Glomerular visceral epithelial cell (primary cell): ENCODE results near the gene GPR137C.
"Not testable (repeated sequence)": the region's sequence is repeated elsewhere in the genome, so short reads cannot be mapped to it uniquely, and the experiment has no call there.

Experiments
- DNase-seq: peaks from one replicate; pipeline ENCODE4 v3.0.0-alpha.2; 2016; ENCODE audit errors: extremely low spot score

Gene GPR137C

GRCh38 chr14:52563120-52563519 lies 10.5 kb downstream of the GPR137C start:
- peak; percentile 51 for DNase-seq

- DNase-seq: not testable (repeated sequence)
These were observed 15.8 kb downstream of the GPR137C start for GRCh38 chr14:52568454-52568853.

- DNase-seq: no peak
These were observed 23.2 kb downstream of the GPR137C start for GRCh38 chr14:52575858-52576257.

- no peak for DNase-seq
These were observed 30.9 kb downstream of the GPR137C start for GRCh38 chr14:52583544-52583943.

- no peak for DNase-seq
These were observed 37.0 kb downstream of the GPR137C start for GRCh38 chr14:52589646-52590045.

- DNase-seq: no peak
These were observed 37.7 kb downstream of the GPR137C start for GRCh38 chr14:52590318-52590717.

GRCh38 chr14:52596320-52596719 lies 43.7 kb downstream of the GPR137C start:
- DNase-seq: no peak

GRCh38 chr14:52596861-52597260 lies 44.2 kb downstream of the GPR137C start:
- DNase-seq: peak; percentile 17

- no peak for DNase-seq
These were observed 45.9 kb downstream of the GPR137C start for GRCh38 chr14:52598568-52598967.

- DNase-seq: no peak
These were observed 47.3 kb downstream of the GPR137C start for GRCh38 chr14:52599974-52600373.

- no peak for DNase-seq
These were observed 49.5 kb downstream of the GPR137C start for GRCh38 chr14:52602131-52602530.

GRCh38 chr14:52607061-52607460 lies 54.4 kb downstream of the GPR137C start:
- no peak for DNase-seq

- no peak for DNase-seq
These were observed 56.9 kb downstream of the GPR137C start for GRCh38 chr14:52609445-52610044.

GRCh38 chr14:52610187-52610586 lies 57.6 kb downstream of the GPR137C start:
- no peak for DNase-seq

- no peak for DNase-seq
These were observed 66.0 kb downstream of the GPR137C start for GRCh38 chr14:52618602-52619001.

- DNase-seq: no peak
These were observed 67.1 kb downstream of the GPR137C start for GRCh38 chr14:52619687-52620086.

- no peak for DNase-seq
These were observed 87.5 kb downstream of the GPR137C start for GRCh38 chr14:52640137-52640536.

- no peak for DNase-seq
These were observed 89.1 kb downstream of the GPR137C start for GRCh38 chr14:52641745-52642144.

- DNase-seq: no peak
These were observed 96.9 kb downstream of the GPR137C start for GRCh38 chr14:52649511-52649910.

GRCh38 chr14:52650774-52651173 lies 98.1 kb downstream of the GPR137C start:
- no peak for DNase-seq

GRCh38 chr14:52656905-52657304 lies 104.3 kb downstream of the GPR137C start:
- DNase-seq: no peak

- no peak for DNase-seq
These were observed 107.7 kb downstream of the GPR137C start for GRCh38 chr14:52660325-52660724.

- no peak for DNase-seq
These were observed 108.2 kb downstream of the GPR137C start for GRCh38 chr14:52660832-52661231.

- DNase-seq: no peak
These were observed 108.7 kb downstream of the GPR137C start for GRCh38 chr14:52661314-52661713.
